Measurements from ENCODE around the gene NCOA1. TPM values are rescaled to one million over a fixed set of nuclear protein-coding genes. Genes with fewer than 3 reads are reported as not detected.

Gene NCOA1
- total and polyA plus RNA-seq, 2 donors (not counting 3 experiments of a cell fraction or from before 2014, with no cell fraction given), result 11.4 to 14.1 TPM

DNA sequence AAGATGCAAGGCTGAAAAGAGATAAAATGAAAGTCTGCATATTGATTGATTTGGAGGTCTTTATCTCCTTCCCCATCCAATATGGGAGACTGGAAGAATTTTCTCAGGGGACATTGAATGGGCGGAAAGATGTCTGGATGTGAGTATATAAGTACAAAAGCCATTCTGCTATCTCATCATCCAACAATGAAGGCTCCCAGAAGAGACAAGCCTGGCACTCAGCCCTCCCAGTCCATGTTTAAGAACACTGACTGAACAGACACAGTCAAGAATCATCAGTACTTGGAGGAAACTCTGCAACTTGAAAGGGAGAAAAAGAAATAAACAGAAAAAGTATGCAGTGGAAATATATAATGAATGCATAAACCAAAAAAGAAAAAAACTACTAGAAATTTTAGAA lies 221.2 kb downstream of the NCOA1 start:
- Histone ChIP-seq H3K4me2 (ENCODE audit: insufficient read depth, low read length) (no peak overlapping the region), H3K27ac (ENCODE audit: insufficient read depth, low read depth, low read length) (no peak overlapping the region)

More for the DNA sequence above, 221.2 kb downstream of the NCOA1 start:
- Histone ChIP-seq H4K20me1 (replicated peaks; ENCODE audit: control insufficient read depth, extremely low read depth, insufficient read depth, low read length) (no peaks in the 10 kb centered on the region), H3K9me1 (replicated peaks; ENCODE audit: control insufficient read depth, extremely low read depth, insufficient read depth, low read length) (no peaks in the 10 kb centered on the region), H3K4me1 (ENCODE audit: control insufficient read depth, extremely low read depth, insufficient read depth, low read length) (no peaks in the 10 kb centered on the region), H3K36me3 (ENCODE audit: control insufficient read depth in 2 of 2, extremely low read depth in 1 of 2, insufficient read depth in 2 of 2, low read length in 2 of 2) (peaks cover 0 to 1% of the 10 kb centered on the region in 2 experiments), H3K9me3 (replicated peaks; ENCODE audit: control insufficient read depth, insufficient read depth, low read length) (no peaks in the 10 kb centered on the region), H3K4me3 (replicated peaks in 1 of 3; ENCODE audit: insufficient read depth in 1 of 3, low read depth in 1 of 3, low read length in 3 of 3) (no peak overlapping the region), H3K79me2 (ENCODE audit: control insufficient read depth, insufficient read depth, low read length) (no peaks in the 10 kb centered on the region), H2AFZ (ENCODE audit: low read depth, low read length) (no peak overlapping the region), H3K9ac (replicated peaks; ENCODE audit: extremely low read depth, insufficient read depth, low read length) (no peak overlapping the region), H3K27me3 (ENCODE audit: control insufficient read depth in 2 of 2, insufficient read depth in 2 of 2, low read length in 2 of 2) (no peaks in the 10 kb centered on the region)
- no TSS peak for BruUV-seq (replicated peaks)
- intact Hi-C loops (cut with micrococcal nuclease) (no loop called here), dilution Hi-C loops (cut with MboI; ENCODE audit: extremely low pct_ligation_motif_present, low sequenced_read_pairs) (no loop called here)
- TF ChIP-seq JUN (IDR thresholded peaks at IDR 0.05; ENCODE audit: borderline replicate concordance, insufficient read depth, insufficient read length, low read depth) (no peak), POLR2A (IDR thresholded peaks at IDR 0.05; ENCODE audit: low read depth, low read length) (no peak), MYC (IDR thresholded peaks at IDR 0.05; ENCODE audit: low read depth, low read length) (no peak), GATA2 (IDR thresholded peaks at IDR 0.05; ENCODE audit: insufficient read depth, insufficient read length, low read depth, low read length) (no peak), POLR2AphosphoS5 (IDR thresholded peaks at IDR 0.05; ENCODE audit: insufficient read depth, low read depth, low read length) (no peak), FOS (IDR thresholded peaks at IDR 0.05; ENCODE audit: borderline replicate concordance, insufficient read depth, low read length) (no peak), EZH2 (IDR thresholded peaks at IDR 0.05; ENCODE audit: borderline replicate concordance, low read depth, low read length, severe bottlenecking) (no peak)
- TF ChIP-seq, protein P1, sequence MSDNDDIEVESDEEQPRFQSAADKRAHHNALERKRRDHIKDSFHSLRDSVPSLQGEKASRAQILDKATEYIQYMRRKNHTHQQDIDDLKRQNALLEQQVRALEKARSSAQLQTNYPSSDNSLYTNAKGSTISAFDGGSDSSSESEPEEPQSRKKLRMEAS (IDR thresholded peaks at IDR 0.05; ENCODE audit: insufficient read depth, insufficient read length), result no peak
- TF ChIP-seq, protein P2, sequence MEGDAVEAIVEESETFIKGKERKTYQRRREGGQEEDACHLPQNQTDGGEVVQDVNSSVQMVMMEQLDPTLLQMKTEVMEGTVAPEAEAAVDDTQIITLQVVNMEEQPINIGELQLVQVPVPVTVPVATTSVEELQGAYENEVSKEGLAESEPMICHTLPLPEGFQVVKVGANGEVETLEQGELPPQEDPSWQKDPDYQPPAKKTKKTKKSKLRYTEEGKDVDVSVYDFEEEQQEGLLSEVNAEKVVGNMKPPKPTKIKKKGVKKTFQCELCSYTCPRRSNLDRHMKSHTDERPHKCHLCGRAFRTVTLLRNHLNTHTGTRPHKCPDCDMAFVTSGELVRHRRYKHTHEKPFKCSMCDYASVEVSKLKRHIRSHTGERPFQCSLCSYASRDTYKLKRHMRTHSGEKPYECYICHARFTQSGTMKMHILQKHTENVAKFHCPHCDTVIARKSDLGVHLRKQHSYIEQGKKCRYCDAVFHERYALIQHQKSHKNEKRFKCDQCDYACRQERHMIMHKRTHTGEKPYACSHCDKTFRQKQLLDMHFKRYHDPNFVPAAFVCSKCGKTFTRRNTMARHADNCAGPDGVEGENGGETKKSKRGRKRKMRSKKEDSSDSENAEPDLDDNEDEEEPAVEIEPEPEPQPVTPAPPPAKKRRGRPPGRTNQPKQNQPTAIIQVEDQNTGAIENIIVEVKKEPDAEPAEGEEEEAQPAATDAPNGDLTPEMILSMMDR (IDR thresholded peaks at IDR 0.05; ENCODE audit: extremely low read depth in 1 of 2, insufficient read depth in 1 of 2, low read depth in 1 of 2, low read length in 2 of 2), result no peak
- ChIA-PET POLR2A (no interaction called here), CTCF (no interaction called here)
- FAIRE-seq (no peak), DNase-seq (ENCODE audit: low read depth, low spot score) (no peak)

Data from endothelial cell of umbilical vein (primary cell).